HG02759 (cell line): ENCODE results near the gene CD40LG.
A peak's percentile ranks its signal among the peaks of the same experiment; 100 is the strongest.

ENCODE experiments used
- ATAC-seq: cut with Tn5 transposase; IDR thresholded peaks from one replicate; pipeline ENCODE4 v1.9.1; 2021; ENCODE audit warnings: mild to moderate bottlenecking, moderate library complexity; ENCODE audit not compliant: unreplicated experiment

The CD40LG gene

GRCh38 chrX:136646602-136647239 is 1.2 kb upstream of the CD40LG start:
- ATAC-seq: peak; percentile 57

- no peak for ATAC-seq
Measured at GRCh38 chrX:136650811-136651210, 2.9 kb downstream of the CD40LG start.

GRCh38 chrX:136652822-136653723 is 5.1 kb downstream of the CD40LG start:
- ATAC-seq: no peak

- no peak for ATAC-seq
Measured at GRCh38 chrX:136656361-136656964, 8.5 kb downstream of the CD40LG start.

- no peak for ATAC-seq
Measured at GRCh38 chrX:136658151-136658550, 10.2 kb downstream of the CD40LG start.

GRCh38 chrX:136659174-136659573 is 11.2 kb downstream of the CD40LG start:
- no peak for ATAC-seq

- ATAC-seq: no peak
Measured at GRCh38 chrX:136660896-136661295, 12.9 kb downstream of the CD40LG start.

GRCh38 chrX:136662104-136662503 is 14.1 kb downstream of the CD40LG start:
- no peak for ATAC-seq

GRCh38 chrX:136662976-136663375 is 15.0 kb downstream of the CD40LG start:
- ATAC-seq: no peak

GRCh38 chrX:136665258-136665900 is 17.4 kb downstream of the CD40LG start:
- ATAC-seq: peak; percentile 70

GRCh38 chrX:136666088-136666487 is 18.1 kb downstream of the CD40LG start:
- peak; percentile 52 for ATAC-seq

- ATAC-seq: no peak
Measured at GRCh38 chrX:136667446-136668168, 19.6 kb downstream of the CD40LG start.

GRCh38 chrX:136671006-136671610 is 23.1 kb downstream of the CD40LG start:
- ATAC-seq: peak; percentile 39

- ATAC-seq: no peak
Measured at GRCh38 chrX:136674270-136674985, 26.5 kb downstream of the CD40LG start.

GRCh38 chrX:136679531-136679930 is 31.6 kb downstream of the CD40LG start:
- no peak for ATAC-seq

GRCh38 chrX:136684120-136684519 is 36.2 kb downstream of the CD40LG start:
- no peak for ATAC-seq

GRCh38 chrX:136687457-136687856 is 39.5 kb downstream of the CD40LG start:
- ATAC-seq: no peak

GRCh38 chrX:136689436-136689835 is 41.5 kb downstream of the CD40LG start:
- no peak for ATAC-seq

GRCh38 chrX:136691028-136691809 is 43.3 kb downstream of the CD40LG start:
- ATAC-seq: no peak
